ENCODE measurements around the gene FOXE1. TPM values are rescaled to one million over a fixed set of nuclear protein-coding genes. Genes with fewer than 3 reads are reported as not detected.

FOXE1 gene
- total and polyA plus RNA-seq, 2 experiments from 2014 or later: not detected

- H3K36me3 ChIP-seq: no peaks in the 10 kb centered on the region
- H3K27me3 ChIP-seq: peaks cover 8% of the 10 kb centered on the region
- no peaks in the 10 kb centered on the region for H3K4me1 ChIP-seq (ENCODE audit: low read depth)
- H3K4me3 ChIP-seq: no peak overlapping the region
- DNase-seq (ENCODE audit: low read depth in 1 of 2, low spot score in 1 of 2): no peak
- H3K9me3 ChIP-seq (ENCODE audit: low read depth): no peaks in the 10 kb centered on the region
- no peak for TF ChIP-seq CTCF (IDR thresholded peaks at IDR 0.05; ENCODE audit: low read depth, low read length)
- H3K27ac ChIP-seq: no peak overlapping the region
Observed at GRCh38 chr9:97875111-97875510, 22.1 kb downstream of the FOXE1 start.

GRCh38 chr9:97876061-97876460 lies 23.0 kb downstream of the FOXE1 start:
- H3K27me3 ChIP-seq: peaks cover 15% of the 10 kb centered on the region
- no peaks in the 10 kb centered on the region for H3K9me3 ChIP-seq (ENCODE audit: low read depth)
- no peaks in the 10 kb centered on the region for H3K4me1 ChIP-seq (ENCODE audit: low read depth)
- H3K36me3 ChIP-seq: no peaks in the 10 kb centered on the region
- no peak overlapping the region for H3K27ac ChIP-seq
- TF ChIP-seq CTCF (IDR thresholded peaks at IDR 0.05; ENCODE audit: low read depth, low read length): no peak
- no peak for DNase-seq (ENCODE audit: low read depth in 1 of 2, low spot score in 1 of 2)
- no peak overlapping the region for H3K4me3 ChIP-seq

GRCh38 chr9:97880336-97880735 lies 27.3 kb downstream of the FOXE1 start:
- DNase-seq (ENCODE audit: low read depth in 1 of 2, low spot score in 1 of 2): peak in 1 of 2 donors; percentile 42
- no peaks in the 10 kb centered on the region for H3K36me3 ChIP-seq
- no peak for TF ChIP-seq CTCF (IDR thresholded peaks at IDR 0.05; ENCODE audit: low read depth, low read length)
- no peak overlapping the region for H3K4me3 ChIP-seq
- no peaks in the 10 kb centered on the region for H3K9me3 ChIP-seq (ENCODE audit: low read depth)
- no peaks in the 10 kb centered on the region for H3K4me1 ChIP-seq (ENCODE audit: low read depth)
- no peak overlapping the region for H3K27ac ChIP-seq
- H3K27me3 ChIP-seq: peaks cover 50% of the 10 kb centered on the region

- Histone ChIP-seq H3K27me3 (peaks cover 36% of the 10 kb centered on the region), H3K36me3 (no peaks in the 10 kb centered on the region), H3K4me1 (ENCODE audit: low read depth) (no peaks in the 10 kb centered on the region), H3K9me3 (ENCODE audit: low read depth) (no peaks in the 10 kb centered on the region), H3K4me3 (no peak overlapping the region), H3K27ac (no peak overlapping the region)
- DNase-seq (ENCODE audit: low read depth in 1 of 2, low spot score in 1 of 2): peak; percentile 25 to 41
- peak; percentile 86 for TF ChIP-seq CTCF (IDR thresholded peaks at IDR 0.05; ENCODE audit: low read depth, low read length)
Observed at GRCh38 chr9:97889941-97890887, 37.2 kb downstream of the FOXE1 start.

GRCh38 chr9:97891736-97892135 lies 38.7 kb downstream of the FOXE1 start:
- Histone ChIP-seq H3K9me3 (ENCODE audit: low read depth) (no peaks in the 10 kb centered on the region), H3K27ac (no peak overlapping the region), H3K4me1 (ENCODE audit: low read depth) (no peaks in the 10 kb centered on the region), H3K4me3 (no peak overlapping the region), H3K27me3 (peaks cover 28% of the 10 kb centered on the region), H3K36me3 (no peaks in the 10 kb centered on the region)
- TF ChIP-seq CTCF (IDR thresholded peaks at IDR 0.05; ENCODE audit: low read depth, low read length): no peak
- DNase-seq (ENCODE audit: low read depth in 1 of 2, low spot score in 1 of 2): peak in 1 of 2 donors; percentile 27

Measured in cardiac muscle cell (in vitro differentiated cells and primary cell).